Fibroblast of skin of right biceps (primary cell): Measurements from ENCODE around the gene FLT1.

Experiments
- DNase-seq: peaks from one replicate; pipeline ENCODE4 v3.0.0-alpha.2; 2013

FLT1 gene

DNA sequence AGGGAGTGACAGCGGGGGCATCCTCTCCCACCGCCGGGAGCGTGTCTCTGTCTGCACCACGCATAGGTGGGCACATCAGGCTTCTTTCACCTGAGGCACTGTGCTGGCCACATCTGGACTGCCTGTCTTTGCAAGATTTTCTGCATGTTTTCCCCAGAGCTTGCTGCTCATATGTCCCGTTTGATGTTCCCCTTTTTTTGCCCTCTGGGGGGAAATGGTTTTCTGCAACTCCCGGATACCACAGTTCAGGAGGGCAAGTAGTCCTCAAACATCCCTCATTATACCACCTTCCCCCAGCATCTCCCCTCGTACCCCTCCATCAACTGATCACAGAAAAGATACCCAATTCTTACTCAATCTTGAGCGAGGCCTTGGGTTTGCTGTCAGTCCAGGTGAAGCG is 188.6 kb downstream of the FLT1 start:
- DNase-seq: no peak

DNA sequence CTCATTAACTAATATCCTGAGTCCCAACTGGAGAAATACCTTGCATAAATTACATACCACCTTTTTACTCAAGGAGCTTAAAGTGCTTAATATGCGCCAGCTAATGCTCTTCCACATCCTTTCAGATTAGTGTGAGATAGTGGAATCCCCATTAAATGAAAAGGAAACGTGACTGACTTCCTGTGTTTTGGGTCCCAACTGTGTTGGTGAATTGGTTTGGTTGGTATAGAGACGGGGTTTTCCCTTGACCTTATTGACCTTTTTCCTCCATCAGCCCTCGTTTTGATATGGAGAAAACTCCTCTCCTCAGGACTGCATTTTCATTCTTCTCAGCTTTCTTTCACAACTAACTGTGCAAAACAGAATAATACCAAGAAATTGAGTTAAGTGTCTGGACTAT is 193.1 kb downstream of the FLT1 start:
- no peak for DNase-seq

DNA sequence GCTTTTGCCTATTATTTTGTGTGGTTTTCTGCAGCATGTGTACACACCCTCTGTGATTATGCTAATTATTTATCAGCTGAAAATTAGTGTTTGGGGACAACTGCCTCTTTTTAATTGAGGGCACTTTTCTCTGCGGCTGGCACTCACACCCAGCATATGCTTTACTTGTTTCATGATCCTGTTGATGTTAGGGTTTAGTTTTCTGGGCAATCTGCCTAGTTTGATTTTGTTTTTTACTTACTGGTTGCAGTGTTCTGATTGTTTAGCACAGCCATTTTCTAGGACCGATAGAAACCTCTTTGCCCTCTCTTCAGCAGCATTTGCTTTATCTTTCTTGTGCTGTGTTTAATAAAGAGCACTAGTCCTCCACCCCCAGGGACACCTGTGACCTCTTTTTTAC is 195.0 kb downstream of the FLT1 start:
- no peak for DNase-seq

DNA sequence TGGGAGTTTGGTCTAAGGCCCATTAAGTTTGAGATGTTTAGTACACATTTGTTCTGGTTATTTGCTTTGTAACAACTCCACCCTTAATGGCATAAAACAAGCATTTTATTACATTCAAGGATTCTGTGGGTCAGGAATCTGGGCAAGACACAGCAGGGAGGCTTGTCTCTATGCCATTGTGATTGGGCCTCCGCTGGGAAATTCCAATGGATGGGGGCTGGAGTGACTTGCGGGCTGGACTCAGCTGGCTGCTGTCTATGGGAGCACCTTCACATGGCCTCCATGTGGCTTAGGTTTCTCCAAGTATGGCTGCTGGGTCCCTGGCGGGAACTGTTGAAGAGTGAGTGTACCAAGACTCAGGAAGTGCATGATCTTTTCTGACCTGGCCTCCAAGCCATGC is 197.6 kb downstream of the FLT1 start:
- DNase-seq: no peak

DNA sequence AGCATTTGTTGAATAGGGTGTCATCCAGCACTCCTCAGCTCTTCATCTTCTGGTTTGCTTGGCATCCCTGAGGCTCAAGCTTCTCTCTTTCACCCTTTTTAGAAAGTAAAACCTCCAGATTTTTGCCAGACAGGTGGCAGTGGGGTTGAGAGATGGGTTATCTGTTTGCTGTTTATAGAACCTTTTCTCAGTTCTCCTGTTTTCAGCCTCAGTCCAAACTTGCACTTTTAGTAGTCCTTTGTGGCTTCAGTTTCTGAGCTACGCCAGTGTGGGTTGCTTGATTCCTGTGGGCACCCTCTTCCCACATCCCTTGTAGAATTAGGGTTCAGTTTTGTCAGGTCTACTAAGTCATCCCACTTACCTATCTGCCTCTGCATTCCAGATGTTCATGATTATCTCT is 208.7 kb downstream of the FLT1 start:
- DNase-seq: no peak

DNA sequence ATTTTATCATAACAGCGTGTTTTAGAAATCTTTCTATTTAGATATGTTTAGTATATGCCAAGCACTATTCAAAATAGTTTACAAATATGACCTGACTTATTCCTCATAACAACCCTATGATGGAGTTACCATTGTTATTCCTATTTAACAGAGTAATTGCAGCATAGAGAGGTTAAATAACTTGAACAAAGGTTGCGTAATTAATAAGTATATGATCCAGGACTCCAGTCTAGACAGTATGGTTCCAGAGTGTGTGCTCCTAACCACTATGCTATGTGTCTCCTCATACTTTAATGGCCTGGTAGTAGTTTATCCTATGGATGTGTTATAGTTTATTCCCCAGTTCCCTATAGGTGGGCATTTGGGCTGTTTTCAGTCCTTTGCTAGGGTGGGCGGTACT is 211.3 kb downstream of the FLT1 start:
- no peak for DNase-seq

DNA sequence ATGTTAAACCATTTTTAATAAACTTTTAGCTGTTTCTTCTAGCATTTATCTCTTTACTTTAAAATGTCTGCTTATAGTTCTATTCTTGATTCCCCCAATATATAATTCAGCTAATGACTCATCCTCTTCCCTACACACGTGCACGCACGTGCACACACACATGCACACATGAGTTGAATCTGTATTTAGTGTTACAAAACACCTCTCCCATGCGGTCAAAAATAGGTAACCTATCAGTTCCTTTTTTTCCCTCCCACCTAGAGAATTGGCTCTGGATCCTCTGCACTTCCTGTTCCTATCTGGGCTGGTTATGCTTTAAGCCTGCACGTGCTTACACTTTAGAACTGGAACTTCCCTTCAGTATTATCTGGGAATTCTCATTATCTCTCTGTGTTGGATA is 212.5 kb downstream of the FLT1 start:
- no peak for DNase-seq

DNA sequence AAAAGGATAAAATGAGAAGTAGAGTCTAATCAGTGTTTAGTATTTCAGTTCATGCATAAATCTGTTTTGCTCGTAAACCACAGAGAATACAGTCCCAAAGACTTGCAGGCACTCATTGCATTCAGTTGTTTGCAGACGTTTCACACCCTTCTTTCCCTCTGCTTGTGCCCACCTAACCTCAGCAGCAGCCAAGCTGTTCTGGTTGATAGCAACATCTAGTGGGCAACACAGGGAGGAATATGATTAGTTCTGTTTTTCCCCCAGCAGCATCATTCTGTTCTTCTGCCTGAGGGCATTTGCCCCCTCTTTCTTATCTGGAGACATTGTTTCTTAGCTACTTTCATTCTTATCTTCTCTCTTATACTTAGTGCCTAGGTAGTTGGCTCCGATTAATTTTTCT is 221.0 kb downstream of the FLT1 start:
- DNase-seq: peak; percentile 6

DNA sequence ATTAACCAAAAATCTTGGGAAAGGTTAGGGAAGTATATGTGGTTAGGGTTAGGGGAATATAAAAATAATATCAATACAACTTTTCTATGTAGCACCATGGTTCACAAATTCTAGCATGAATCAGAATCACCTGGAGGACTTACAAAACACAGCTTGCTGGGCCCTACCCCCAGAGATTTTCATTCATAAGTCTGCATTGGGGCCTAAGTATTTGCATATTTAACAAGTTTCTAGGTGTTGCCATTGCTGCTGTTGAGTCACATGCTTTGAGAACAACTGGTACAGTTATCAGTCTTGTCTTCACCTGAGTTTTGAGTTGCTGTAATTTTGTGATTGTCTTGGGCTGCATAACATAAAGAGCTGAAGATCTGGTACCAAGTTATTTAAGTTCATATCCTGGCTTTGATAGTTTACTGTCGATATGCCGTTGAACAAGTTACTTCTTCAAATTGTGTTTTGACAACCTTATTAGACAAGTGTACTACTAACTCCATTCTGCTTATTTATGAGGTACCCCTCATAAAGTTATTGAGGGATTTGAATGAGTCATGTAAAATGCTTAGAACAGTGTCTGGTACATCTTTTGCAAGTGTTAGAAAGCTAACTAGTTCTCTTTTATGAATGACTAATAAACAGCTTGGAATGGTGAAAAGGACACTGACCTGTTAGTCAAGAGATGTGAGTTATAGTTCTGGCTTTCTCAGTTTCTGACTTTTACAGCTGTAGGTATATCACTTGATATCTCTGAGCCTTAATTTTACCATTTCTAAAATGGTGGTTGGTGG is 223.7 kb downstream of the FLT1 start:
- DNase-seq: no peak

DNA sequence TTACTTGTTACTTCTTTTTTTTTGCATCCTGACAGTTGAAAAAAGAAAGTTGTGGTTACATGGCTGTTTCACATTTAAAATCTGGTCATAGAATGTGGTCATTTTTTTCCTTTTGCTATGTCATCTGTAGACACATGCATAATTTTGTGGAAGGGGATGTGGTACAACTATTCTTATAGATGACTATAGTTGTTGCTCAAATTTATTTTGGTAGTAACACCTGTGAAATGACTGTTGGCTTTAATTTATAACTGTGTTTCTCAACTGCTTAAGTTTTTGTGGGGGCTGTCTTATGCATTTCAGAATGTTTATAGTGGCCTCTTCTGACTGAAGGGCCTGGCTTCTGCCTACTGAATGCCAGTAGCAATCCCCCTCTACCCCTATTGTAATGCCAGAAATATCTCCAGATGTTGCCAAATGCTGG is 226.1 kb downstream of the FLT1 start:
- no peak for DNase-seq

DNA sequence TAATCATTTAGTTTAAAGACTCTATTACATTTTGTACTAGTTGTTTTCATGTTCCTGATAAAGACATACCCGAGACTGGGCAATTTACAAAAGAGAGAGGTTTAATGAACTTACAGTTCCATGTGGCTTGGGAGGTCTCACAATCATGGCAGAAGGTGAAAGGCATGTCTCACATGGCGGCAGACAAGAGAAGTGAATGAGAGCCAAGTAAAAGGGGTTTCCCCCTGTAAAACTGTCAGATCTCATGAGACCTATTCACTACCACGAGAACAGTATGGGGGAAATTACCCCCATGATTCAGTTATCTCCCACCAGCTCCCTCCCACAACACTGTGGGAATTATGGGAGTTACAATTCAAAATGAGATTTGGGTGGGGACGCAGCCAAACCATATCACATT is 227.4 kb downstream of the FLT1 start:
- DNase-seq: no peak

DNA sequence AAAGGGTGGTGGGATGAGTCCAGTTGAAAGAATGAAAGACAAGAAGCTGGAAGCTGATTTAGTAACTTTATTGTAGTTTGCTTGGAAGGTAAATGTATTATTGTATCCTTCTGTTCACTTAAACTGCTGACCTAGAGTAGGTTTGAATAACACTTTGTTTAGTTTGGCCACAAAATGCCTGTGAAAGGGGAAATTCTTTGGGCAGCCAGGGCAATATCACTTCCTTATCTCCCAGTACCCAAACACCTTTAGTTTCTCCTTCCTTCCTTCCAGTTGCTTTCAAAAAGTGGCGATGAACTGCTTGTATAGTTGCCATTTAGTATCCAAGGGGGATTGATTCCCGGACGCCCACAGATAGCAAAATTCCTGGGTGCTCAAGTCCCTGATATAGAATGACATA is 236.5 kb downstream of the FLT1 start:
- DNase-seq: no peak

DNA sequence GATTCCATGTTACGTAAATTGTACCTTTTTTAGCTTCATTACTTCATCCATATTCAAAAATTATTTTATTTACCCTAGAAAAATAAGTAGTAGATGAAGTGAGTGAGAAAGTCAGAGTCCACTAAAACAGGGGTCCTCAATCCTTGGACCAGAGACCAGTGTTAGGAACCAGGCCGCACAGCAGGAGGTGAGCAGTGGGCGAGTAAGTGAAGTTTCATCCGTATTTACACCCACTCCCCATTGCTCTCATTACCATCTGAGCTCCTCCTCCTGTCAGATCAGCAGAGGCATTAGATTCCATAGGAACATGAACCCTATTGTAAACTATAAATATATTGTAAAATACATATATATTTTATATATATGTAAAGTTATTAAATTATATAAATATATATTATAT is 237.6 kb downstream of the FLT1 start:
- no peak for DNase-seq

DNA sequence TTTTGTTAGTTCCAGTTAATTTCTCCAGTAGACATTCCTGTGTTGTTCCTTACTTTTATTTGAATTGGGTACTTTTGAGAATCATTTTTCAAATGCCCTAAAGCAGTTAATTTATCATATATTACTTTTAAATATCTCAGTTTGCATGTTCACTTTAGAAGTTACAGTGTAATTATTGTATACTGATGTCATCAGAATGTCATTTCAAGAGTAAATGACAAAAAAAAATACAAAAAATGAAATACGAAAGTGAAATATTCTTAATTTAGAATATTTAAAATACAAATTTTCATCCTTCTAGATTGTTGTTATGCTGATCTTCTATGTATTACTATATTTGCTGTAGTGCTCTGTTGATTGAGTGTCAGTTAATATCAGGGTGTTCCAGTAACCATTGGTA is 242.4 kb downstream of the FLT1 start:
- DNase-seq: no peak

DNA sequence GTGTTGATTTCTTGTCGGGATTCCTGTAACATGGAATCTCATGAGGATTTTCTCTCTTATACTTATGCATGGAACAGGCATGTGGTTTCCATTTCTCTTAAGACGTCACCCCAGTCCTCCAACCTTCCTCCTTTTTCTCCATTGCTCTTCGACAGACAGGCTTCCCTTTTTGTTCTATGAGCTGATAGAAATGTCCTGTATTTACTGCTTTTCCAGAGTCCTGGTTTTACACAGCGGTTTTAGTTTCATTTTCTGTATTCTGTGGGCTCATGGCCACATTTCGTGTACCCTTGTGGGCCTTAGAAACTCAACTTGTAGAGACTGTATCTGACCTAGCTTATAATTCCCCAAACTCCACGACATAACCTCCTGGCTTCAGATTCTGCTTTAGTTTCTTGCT is 243.5 kb downstream of the FLT1 start:
- no peak for DNase-seq

DNA sequence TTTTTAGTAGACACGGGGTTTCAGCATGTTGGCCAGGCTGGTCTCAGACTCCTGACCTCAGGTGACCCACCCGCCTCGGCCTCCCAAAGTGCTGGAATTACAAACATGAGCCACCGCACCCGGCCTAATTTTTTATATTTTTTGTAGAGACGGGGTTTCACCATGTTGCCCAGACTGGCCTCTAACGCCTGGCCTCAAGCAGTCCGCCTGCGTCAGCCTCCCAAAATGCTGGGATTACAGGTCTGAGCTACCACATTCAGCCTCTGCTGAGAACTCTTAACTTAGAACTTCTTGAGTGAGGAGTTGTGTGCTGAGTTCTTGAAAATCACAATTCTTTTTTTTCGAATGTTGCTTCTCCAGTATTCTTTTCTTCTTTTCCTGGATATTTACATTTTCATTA is 244.4 kb downstream of the FLT1 start:
- DNase-seq: no peak
